ENCODE measurements around the gene ADARB2. TPM values are rescaled to one million over a fixed set of nuclear protein-coding genes. Genes with fewer than 3 reads are reported as not detected.

Gene ADARB2
- total RNA-seq, 1 donor from 2014 or later, result 0.11 TPM

GRCh38 chr10:1574719-1575118 is 162.6 kb downstream of the ADARB2 start:
- no peak for DNase-seq
- Histone ChIP-seq H3K9me3 (replicated peaks) (no peaks in the 10 kb centered on the region), H3K4me3 (no peak overlapping the region), H3K4me1 (no peaks in the 10 kb centered on the region), H3K27me3 (ENCODE audit: low read depth) (peaks cover 29% of the 10 kb centered on the region), H3K36me3 (no peaks in the 10 kb centered on the region), H3K27ac (replicated peaks) (no peak overlapping the region)
- no peak for TF ChIP-seq CTCF (IDR thresholded peaks at IDR 0.05; ENCODE audit: borderline replicate concordance)
- intact Hi-C loops (cut with micrococcal nuclease), result no loop called here

- H3K4me3 ChIP-seq, result no peak overlapping the region
- no peak overlapping the region for H3K27ac ChIP-seq (replicated peaks)
- H3K4me1 ChIP-seq, result no peaks in the 10 kb centered on the region
- intact Hi-C loops (cut with micrococcal nuclease), result no loop called here
- peaks cover 28% of the 10 kb centered on the region for H3K27me3 ChIP-seq (ENCODE audit: low read depth)
- no peak for TF ChIP-seq CTCF (IDR thresholded peaks at IDR 0.05; ENCODE audit: borderline replicate concordance)
- DNase-seq, result no peak
- no peaks in the 10 kb centered on the region for H3K9me3 ChIP-seq (replicated peaks)
- no peaks in the 10 kb centered on the region for H3K36me3 ChIP-seq
These were observed 163.3 kb downstream of the ADARB2 start for GRCh38 chr10:1573981-1574380.

- H3K27me3 ChIP-seq (ENCODE audit: low read depth), result peaks cover 28% of the 10 kb centered on the region
- intact Hi-C loops (cut with micrococcal nuclease), result no loop called here
- no peak for TF ChIP-seq CTCF (IDR thresholded peaks at IDR 0.05; ENCODE audit: borderline replicate concordance)
These were observed 163.9 kb downstream of the ADARB2 start for GRCh38 chr10:1573334-1573969.

GRCh38 chr10:1572519-1573333 is 164.6 kb downstream of the ADARB2 start:
- intact Hi-C loops (cut with micrococcal nuclease), result no loop called here
- no peaks in the 10 kb centered on the region for H3K36me3 ChIP-seq
- peaks cover 28% of the 10 kb centered on the region for H3K27me3 ChIP-seq (ENCODE audit: low read depth)
- TF ChIP-seq CTCF (IDR thresholded peaks at IDR 0.05; ENCODE audit: borderline replicate concordance), result no peak
- no peaks in the 10 kb centered on the region for H3K4me1 ChIP-seq
- H3K9me3 ChIP-seq (replicated peaks), result no peaks in the 10 kb centered on the region
- no peak overlapping the region for H3K27ac ChIP-seq (replicated peaks)
- no peak overlapping the region for H3K4me3 ChIP-seq
- no peak for DNase-seq

More at GRCh38 chr10:1573334-1573969, 163.9 kb downstream of the ADARB2 start:
- no peaks in the 10 kb centered on the region for H3K4me1 ChIP-seq
- H3K4me3 ChIP-seq, result no peak overlapping the region
- no peak for DNase-seq
- H3K27ac ChIP-seq (replicated peaks), result no peak overlapping the region
- no peaks in the 10 kb centered on the region for H3K9me3 ChIP-seq (replicated peaks)
- H3K36me3 ChIP-seq, result no peaks in the 10 kb centered on the region

GRCh38 chr10:1571587-1572237 is 165.6 kb downstream of the ADARB2 start:
- no peaks in the 10 kb centered on the region for H3K4me1 ChIP-seq
- intact Hi-C loops (cut with micrococcal nuclease), result no loop called here
- no peaks in the 10 kb centered on the region for H3K36me3 ChIP-seq
- no peak for TF ChIP-seq CTCF (IDR thresholded peaks at IDR 0.05; ENCODE audit: borderline replicate concordance)
- no peak for DNase-seq
- H3K27me3 ChIP-seq (ENCODE audit: low read depth), result peaks cover 32% of the 10 kb centered on the region
- H3K9me3 ChIP-seq (replicated peaks), result no peaks in the 10 kb centered on the region
- H3K4me3 ChIP-seq, result no peak overlapping the region
- no peak overlapping the region for H3K27ac ChIP-seq (replicated peaks)

Data from left ventricle myocardium inferior (tissue), 1 donor.